H1 (cell line): ENCODE results near the gene KCNT1. TPM values are rescaled to one million over a fixed set of nuclear protein-coding genes. Genes with fewer than 3 reads are reported as not detected.

Source experiments
- CTCF ChIA-PET: fragments of 300-600 bp; sonication (Branson Sonifier 250); formaldehyde crosslinking; loops from one replicate; lab custom pipeline; 2021; ENCODE audit not compliant: partially characterized antibody; lab: Charles Lee
- POLR2A ChIA-PET: fragments of 300-600 bp; sonication (Branson Sonifier 250); formaldehyde crosslinking; loops from one replicate; lab custom pipeline; 2021; ENCODE audit warnings: inconsistent platforms; ENCODE audit not compliant: partially characterized antibody; lab: Charles Lee
- DNase-seq, 2 experiments: peaks; one replicate each; pipeline versions ENCODE4 v3.0.0 to v3.0.0-alpha.2; 2010 to 2022; ENCODE audit warnings: low spot score in 2 of 2, low read depth in 1 of 2, mixed read lengths in 1 of 2
- FAIRE-seq: peaks from 2 replicates; lab custom pipeline; 2011; peaks lifted over from hg19 to GRCh38; lab: Jason Lieb, UNC
- H2AFZ ChIP-seq: 2 replicates; pipeline ENCODE4 v1.8.1; 2012; ENCODE audit warnings: low read length, inconsistent platforms
- H2AK5ac ChIP-seq: 2 replicates; pipeline ENCODE4 v1.6.1; 2013; ENCODE audit warnings: low read depth, low read length
- H2BK120ac ChIP-seq: replicated peaks from 2 replicates; pipeline ENCODE3; 2013; ENCODE audit warnings: low read depth, low read length, inconsistent platforms
- H2BK12ac ChIP-seq: 2 replicates; pipeline ENCODE4 v1.6.1; 2013; ENCODE audit warnings: low read depth, low read length
- H2BK15ac ChIP-seq: 2 replicates; pipeline ENCODE4 v1.6.1; 2013; ENCODE audit warnings: low read length
- H2BK20ac ChIP-seq: 2 replicates; pipeline ENCODE4 v1.6.1; 2013; ENCODE audit warnings: low read length
- H2BK5ac ChIP-seq: 2 replicates; pipeline ENCODE4 v1.6.1; 2013; ENCODE audit warnings: low read depth, low read length
- H3K14ac ChIP-seq: 2 replicates; pipeline ENCODE4 v1.6.1; 2013; ENCODE audit warnings: inconsistent platforms; ENCODE audit not compliant: insufficient read length
- H3K18ac ChIP-seq: 2 replicates; pipeline ENCODE4 v1.6.1; 2013; ENCODE audit warnings: low read length; ENCODE audit errors: extremely low read depth
- H3K23ac ChIP-seq: 2 replicates; pipeline ENCODE4 v1.6.1; 2013; ENCODE audit warnings: inconsistent platforms; ENCODE audit not compliant: insufficient read length
- H3K23me2 ChIP-seq: 2 replicates; pipeline ENCODE4 v1.6.1; 2013; ENCODE audit warnings: low read depth, low read length
- H3K27ac ChIP-seq: 2 replicates; pipeline ENCODE4 v1.6.1; 2011; ENCODE audit warnings: low read depth, low read length, inconsistent platforms
- H3K27me3 ChIP-seq, 4 experiments: replicated peaks in 1 of 4; 1 replicate in 1 of 4; 2 replicates in 3 of 4; pipeline versions ENCODE4 v1.6.1 to v1.8.1; 2011 to 2013; ENCODE audit warnings: low read length in 3 of 4, mild to moderate bottlenecking in 3 of 4, inconsistent platforms in 2 of 4, mixed read lengths in 2 of 4, moderate library complexity in 1 of 4; ENCODE audit not compliant: control insufficient read depth in 3 of 4, insufficient read depth in 3 of 4; ENCODE audit errors: extremely low read depth in 1 of 4
- H3K36me3 ChIP-seq, 4 experiments: 2 replicates each; pipeline versions ENCODE4 v1.6.1 to v1.8.1; 2011 to 2013; ENCODE audit warnings: mild to moderate bottlenecking in 4 of 4, low read length in 3 of 4, moderate library complexity in 2 of 4, control low read depth in 1 of 4, inconsistent platforms in 1 of 4; ENCODE audit not compliant: insufficient read depth in 4 of 4, control insufficient read depth in 2 of 4
- H3K4ac ChIP-seq: replicated peaks from 2 replicates; pipeline ENCODE3; 2013; ENCODE audit warnings: low read length, low read depth, mixed read lengths, inconsistent platforms; ENCODE audit not compliant: insufficient read length
- H3K4me1 ChIP-seq, 4 experiments: replicated peaks in 1 of 4; 1 replicate in 1 of 4; 2 replicates in 3 of 4; pipeline versions ENCODE4 v1.6.1 to v1.8.1; 2011 to 2013; ENCODE audit warnings: low read length in 3 of 4, inconsistent platforms in 2 of 4, mixed read lengths in 1 of 4; ENCODE audit not compliant: insufficient read depth in 4 of 4, control insufficient read depth in 3 of 4
- H3K4me2 ChIP-seq, 2 experiments: 2 replicates each; pipeline versions ENCODE4 v1.6.1 to v1.8.1; 2011 to 2013; ENCODE audit warnings: low read depth in 2 of 2, low read length in 2 of 2, control low read depth in 1 of 2, inconsistent platforms in 1 of 2, mild to moderate bottlenecking in 1 of 2; ENCODE audit not compliant: insufficient read depth in 1 of 2
- H3K4me3 ChIP-seq, 4 experiments: fragments of 200-600, 300-600 bp in 1 of 4; sonication (generic), shearing (Covaris generic), sonication (Bioruptor Twin) in 1 of 4; 2 replicates each; pipeline versions ENCODE4 v1.5.1 to v1.8.1; 2011 to 2016; ENCODE audit warnings: low read length in 4 of 4, low read depth in 3 of 4, control low read depth in 2 of 4, inconsistent platforms in 2 of 4, mild to moderate bottlenecking in 2 of 4, mixed read lengths in 1 of 4, moderate library complexity in 1 of 4; ENCODE audit not compliant: insufficient read depth in 2 of 4; ENCODE audit errors: extremely low read depth in 1 of 4
- H3K56ac ChIP-seq: replicated peaks from 2 replicates; pipeline ENCODE3; 2013; ENCODE audit warnings: low read depth, mild to moderate bottlenecking, mixed read lengths, low read length, inconsistent platforms; ENCODE audit not compliant: insufficient read length
- H3K79me1 ChIP-seq: 2 replicates; pipeline ENCODE4 v1.6.1; 2013; ENCODE audit warnings: low read depth, low read length, control low read depth
- H3K79me2 ChIP-seq, 2 experiments: 2 replicates each; pipeline versions ENCODE4 v1.6.1 to v1.8.1; 2012 to 2013; ENCODE audit warnings: low read length in 2 of 2, mild to moderate bottlenecking in 2 of 2, inconsistent platforms in 1 of 2; ENCODE audit not compliant: insufficient read depth in 2 of 2, control insufficient read depth in 1 of 2
- H3K9ac ChIP-seq, 4 experiments: replicated peaks in 1 of 4; 1 replicate in 1 of 4; 2 replicates in 3 of 4; pipeline versions ENCODE4 v1.6.1 to v1.8.1; 2011 to 2013; ENCODE audit warnings: low read depth in 3 of 4, low read length in 3 of 4, control low read depth in 2 of 4, mild to moderate bottlenecking in 2 of 4, moderate library complexity in 2 of 4, inconsistent platforms in 1 of 4; ENCODE audit errors: extremely low read depth in 1 of 4
- H3K9me3 ChIP-seq, 2 experiments: 2 replicates each; pipeline versions ENCODE4 v1.6.1 to v1.8.1; 2012 to 2013; ENCODE audit warnings: mild to moderate bottlenecking in 2 of 2, moderate library complexity in 2 of 2, control low read depth in 1 of 2, inconsistent platforms in 1 of 2, low read depth in 1 of 2, low read length in 1 of 2, mixed read lengths in 1 of 2; ENCODE audit not compliant: insufficient read depth in 2 of 2
- H4K20me1 ChIP-seq, 2 experiments: replicated peaks in 1 of 2; 2 replicates each; pipeline versions ENCODE3 to v1.8.1; 2011 to 2013; ENCODE audit warnings: inconsistent platforms in 2 of 2, low read length in 2 of 2, mild to moderate bottlenecking in 1 of 2; ENCODE audit not compliant: insufficient read depth in 2 of 2, control insufficient read depth in 1 of 2
- H4K5ac ChIP-seq: 2 replicates; pipeline ENCODE4 v1.6.1; 2013; ENCODE audit warnings: low read length, low read depth, mixed read lengths, inconsistent platforms; ENCODE audit not compliant: insufficient read length
- H4K8ac ChIP-seq: 2 replicates; pipeline ENCODE4 v1.8.0; 2013; ENCODE audit warnings: mild to moderate bottlenecking, moderate library complexity, low read length, inconsistent platforms; ENCODE audit not compliant: insufficient read depth; ENCODE audit errors: extremely low read depth
- H4K91ac ChIP-seq: replicated peaks from 2 replicates; pipeline ENCODE3; 2013; ENCODE audit warnings: low read length, mixed read lengths, inconsistent platforms; ENCODE audit not compliant: insufficient read length
- ASH2L ChIP-seq: fragments of 200-600, 300-600 bp; sonication (generic); IDR thresholded peaks from one replicate; pipeline ENCODE4 v1.7.1; 2017; ENCODE audit warnings: low read length
- ATF2 ChIP-seq: IDR thresholded peaks from 2 replicates; pipeline ENCODE4 v1.6.1; 2012; ENCODE audit warnings: low read length, inconsistent platforms
- CBX5 ChIP-seq: fragments of 300-800, 300-1000 bp; sonication (generic); IDR thresholded peaks from 2 replicates; pipeline ENCODE4 v1.7.1; 2016; ENCODE audit warnings: antibody characterized with exemption, low read length, low read depth
- CBX8 ChIP-seq: fragments of 300-800, 300-1000 bp; sonication (generic); IDR thresholded peaks from 2 replicates; pipeline ENCODE4 v1.7.1; 2016; ENCODE audit warnings: low read depth, low read length, borderline replicate concordance
- HDAC2 ChIP-seq, 2 experiments: fragments of 300-600 bp in 1 of 2; sonication (generic) in 1 of 2; IDR thresholded peaks; 2 replicates each; pipeline ENCODE4 v1.6.1; 2011 to 2012; ENCODE audit warnings: low read depth in 2 of 2, low read length in 2 of 2, mild to moderate bottlenecking in 2 of 2, moderate library complexity in 2 of 2, borderline replicate concordance in 1 of 2, inconsistent platforms in 1 of 2
- JUN ChIP-seq: IDR thresholded peaks from 2 replicates; pipeline ENCODE4 v1.6.1; 2011; ENCODE audit warnings: low read depth, mild to moderate bottlenecking, improper control_type of control experiment, low read length
- SIN3A ChIP-seq, 2 experiments: IDR thresholded peaks in 1 of 2; conservative IDR thresholded peaks in 1 of 2; 2 replicates each; pipeline ENCODE4 v1.6.1; 2011 to 2012; ENCODE audit warnings: low read length in 2 of 2, improper control_type of control experiment in 1 of 2, low read depth in 1 of 2, mild to moderate bottlenecking in 1 of 2
- TBP ChIP-seq: IDR thresholded peaks from 2 replicates; pipeline ENCODE4 v1.6.1; 2011; ENCODE audit warnings: low read depth, low read length, improper control_type of control experiment
- WGBS, 2 experiments: shearing (Covaris generic) in 1 of 2; methylation state at CpG; one replicate each; pipeline versions ENCODE4 v1.1.6 to v1.1.7; 2013 to 2015; ENCODE audit warnings: low lambda C conversion rate in 2 of 2, mixed read lengths in 2 of 2, inconsistent platforms in 1 of 2, low coverage in 1 of 2, missing lambda C conversion rate in 1 of 2; ENCODE audit not compliant: insufficient replicate concordance in 2 of 2, insufficient coverage in 1 of 2, insufficient read length in 1 of 2; ENCODE audit errors: extremely low coverage in 1 of 2, missing lambda C conversion rate in 1 of 2; 5-methylcytosine and 5-hydroxymethylcytosine counted together
- polyA plus RNA-seq, 7 experiments: library from polyadenylated mRNA; depleted of rRNA in 3 of 7; stranded (reverse) in 5 of 7; unstranded in 2 of 7; fragments of >200 nt in 5 of 7; fragments of 200-250 nt in 2 of 7; gene quantifications; 1 replicate in 5 of 7; 2 replicates in 1 of 7; 4 replicates in 1 of 7; pipeline versions ENCODE4 v1.2.1 to v1.2.3, GENCODE V29; 2011 to 2013; ENCODE audit warnings: missing spikeins in 2 of 7, mixed read lengths in 2 of 7
- total RNA-seq: library from RNA; stranded (reverse); fragmentation: NEBNext Ultra II Directional; extraction: Animal tissue kit (Norgen Biotek cat#: 25700); gene quantifications from 2 replicates; pipeline ENCODE4 v1.2.1, GENCODE V29; 2021

Gene KCNT1
- total and polyA plus RNA-seq, 2 of the 8 experiments (the other 6 are each of a cell fraction or from before 2014, with no cell fraction given) = 0.13 to 0.20 TPM

DNA sequence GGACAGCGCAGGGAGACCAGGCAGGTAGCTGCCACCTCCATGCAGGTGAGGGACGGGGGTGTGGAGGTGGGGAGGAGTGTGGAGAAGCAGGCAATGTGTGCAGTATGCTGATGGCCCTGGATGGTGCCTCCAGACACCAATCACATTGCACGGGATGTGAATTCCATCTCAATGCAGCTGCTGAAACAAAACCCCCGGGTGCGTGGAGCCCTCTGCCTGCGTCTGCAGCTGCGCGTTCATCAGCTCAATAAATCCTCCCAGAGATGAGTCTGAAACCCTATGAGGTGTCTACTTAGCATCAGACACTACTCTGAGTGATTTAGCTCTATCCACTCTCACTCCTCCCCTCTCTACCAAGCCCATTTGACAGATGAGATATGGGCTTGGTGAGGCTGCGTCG is 13.0 kb upstream of the KCNT1 start:
- Histone ChIP-seq H2BK20ac (no peak overlapping the region), H3K79me2 (no peaks in the 10 kb centered on the region), H3K4me3 (no peak overlapping the region), H3K27me3 (no peaks in the 10 kb centered on the region), H3K23me2 (no peaks in the 10 kb centered on the region), H4K91ac (no peak overlapping the region), H3K36me3 (no peaks in the 10 kb centered on the region), H3K79me1 (no peaks in the 10 kb centered on the region), H2BK120ac (no peak overlapping the region), H2BK12ac (no peak overlapping the region), H4K5ac (no peak overlapping the region), H3K4ac (no peak overlapping the region), H3K18ac (no peak overlapping the region), H2BK15ac (no peak overlapping the region), H3K4me1 (no peaks in the 10 kb centered on the region; a peak in 1 of 7 replicates), H2AK5ac (no peak overlapping the region), H2BK5ac (no peak overlapping the region), H3K23ac (no peak overlapping the region), H2AFZ (no peak overlapping the region), H3K4me2 (no peak overlapping the region), H3K27ac (no peak overlapping the region), H3K56ac (no peak overlapping the region), H4K8ac (no peak overlapping the region), H3K9ac (no peak overlapping the region), H3K14ac (no peak overlapping the region), H3K9me3 (no peaks in the 10 kb centered on the region), H4K20me1 (peaks cover 0 to 7% of the 10 kb centered on the region in 2 experiments)
- ChIA-PET POLR2A (no interaction called here), CTCF (interaction anchor here (1.1 to 1.2 kb wide), 2 partner anchors 13 to 108 kb away, joined by 3 to 4 read pairs; partner anchors contain the start of gene KCNT1)
- no peak for FAIRE-seq
- TF ChIP-seq TBP = no peak
- no peak for TF ChIP-seq JUN
- no peak for TF ChIP-seq CBX8
- no peak for TF ChIP-seq ASH2L
- no peak for TF ChIP-seq SIN3A (conservative IDR thresholded peaks at IDR 0.05 in 1 of 2, IDR thresholded peaks at IDR 0.05 in 1 of 2; ENCODE audit: low read depth in 1 of 2, low read length in 2 of 2)
- TF ChIP-seq CBX5 = no peak
- TF ChIP-seq HDAC2 (IDR thresholded peaks at IDR 0.05; ENCODE audit: borderline replicate concordance in 1 of 2, low read depth in 2 of 2, low read length in 2 of 2) = no peak
- no peak for TF ChIP-seq ATF2
- 93% methylated on average over 10 of the region's 10 CpGs; no CpG with 5 or more reads in 1 of the 2 experiments for WGBS, 2 experiments
- no peak for DNase-seq
